Measurements from ENCODE around the gene NUTM1. TPM values are rescaled to one million over a fixed set of nuclear protein-coding genes. Genes with fewer than 3 reads are reported as not detected.
A peak's percentile ranks its signal among the peaks of the same experiment; 100 is the strongest.

Gene NUTM1
- total RNA-seq, 4 donors from 2014 or later: not detected

- H3K36me3 ChIP-seq: peaks cover 13 to 66% (median 54%) of the 10 kb centered on the region in 4 donors
- WGBS: 77% methylated on average over 10 of the region's 10 CpGs
- H3K27ac ChIP-seq (replicated peaks in 1 of 4): no peak overlapping the region
- intact Hi-C loops (cut with DNase I): no loop called here
- no peak overlapping the region for H3K4me3 ChIP-seq
- no peak for TF ChIP-seq EP300 (IDR thresholded peaks at IDR 0.05)
- TF ChIP-seq POLR2AphosphoS5 (IDR thresholded peaks at IDR 0.05): no peak
- TF ChIP-seq, protein P1, sequence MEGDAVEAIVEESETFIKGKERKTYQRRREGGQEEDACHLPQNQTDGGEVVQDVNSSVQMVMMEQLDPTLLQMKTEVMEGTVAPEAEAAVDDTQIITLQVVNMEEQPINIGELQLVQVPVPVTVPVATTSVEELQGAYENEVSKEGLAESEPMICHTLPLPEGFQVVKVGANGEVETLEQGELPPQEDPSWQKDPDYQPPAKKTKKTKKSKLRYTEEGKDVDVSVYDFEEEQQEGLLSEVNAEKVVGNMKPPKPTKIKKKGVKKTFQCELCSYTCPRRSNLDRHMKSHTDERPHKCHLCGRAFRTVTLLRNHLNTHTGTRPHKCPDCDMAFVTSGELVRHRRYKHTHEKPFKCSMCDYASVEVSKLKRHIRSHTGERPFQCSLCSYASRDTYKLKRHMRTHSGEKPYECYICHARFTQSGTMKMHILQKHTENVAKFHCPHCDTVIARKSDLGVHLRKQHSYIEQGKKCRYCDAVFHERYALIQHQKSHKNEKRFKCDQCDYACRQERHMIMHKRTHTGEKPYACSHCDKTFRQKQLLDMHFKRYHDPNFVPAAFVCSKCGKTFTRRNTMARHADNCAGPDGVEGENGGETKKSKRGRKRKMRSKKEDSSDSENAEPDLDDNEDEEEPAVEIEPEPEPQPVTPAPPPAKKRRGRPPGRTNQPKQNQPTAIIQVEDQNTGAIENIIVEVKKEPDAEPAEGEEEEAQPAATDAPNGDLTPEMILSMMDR (IDR thresholded peaks at IDR 0.05): no peak
- no peak for TF ChIP-seq POLR2A (IDR thresholded peaks at IDR 0.05; ENCODE audit: low read depth)
- H3K4me1 ChIP-seq: peaks cover 10 to 20% (median 14%) of the 10 kb centered on the region in 4 donors
- H3K27me3 ChIP-seq: no peaks in the 10 kb centered on the region
- no peak for DNase-seq (ENCODE audit: extremely low spot score)
- H3K9me3 ChIP-seq: no peaks in the 10 kb centered on the region
Observed at GRCh38 chr15:34362047-34362773, 19.1 kb downstream of the NUTM1 start.

DNA sequence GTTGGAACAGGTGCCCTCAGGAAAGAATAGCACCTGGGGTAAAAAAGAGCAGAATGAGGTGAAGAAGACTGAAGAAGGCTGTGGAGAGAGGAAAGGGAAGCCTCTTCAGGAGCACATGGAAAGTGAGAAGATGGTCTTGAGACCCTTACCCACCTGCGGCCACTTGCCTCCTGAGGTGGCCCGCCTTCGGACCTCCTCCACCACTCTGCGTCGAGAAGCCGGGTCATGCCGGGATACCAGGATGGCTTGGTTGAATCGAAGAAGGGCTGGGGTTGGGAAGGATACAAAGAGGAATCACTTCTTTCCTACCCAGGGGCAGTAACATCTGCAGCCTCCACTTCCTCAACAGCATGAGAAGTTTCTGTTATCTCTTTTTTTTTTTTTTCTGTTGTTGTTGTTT, 20.9 kb downstream of the NUTM1 start:
- TF ChIP-seq EP300 (IDR thresholded peaks at IDR 0.05): no peak
- TF ChIP-seq, protein P1 (IDR thresholded peaks at IDR 0.05): no peak
- TF ChIP-seq POLR2AphosphoS5 (IDR thresholded peaks at IDR 0.05): no peak
- TF ChIP-seq POLR2A (IDR thresholded peaks at IDR 0.05; ENCODE audit: low read depth): no peak
- DNase-seq (ENCODE audit: extremely low spot score): no peak
- intact Hi-C loops (cut with DNase I): no loop called here
- no peaks in the 10 kb centered on the region for H3K9me3 ChIP-seq
- peaks cover 16 to 31% (median 26%) of the 10 kb centered on the region in 4 donors for H3K4me1 ChIP-seq
- H3K36me3 ChIP-seq: peaks cover 4 to 48% (median 37%) of the 10 kb centered on the region in 4 donors
- H3K27me3 ChIP-seq: no peaks in the 10 kb centered on the region
- 95% methylated on average over 8 of the region's 8 CpGs for WGBS
- no peak overlapping the region for H3K27ac ChIP-seq (replicated peaks in 1 of 4)
- no peak overlapping the region for H3K4me3 ChIP-seq

DNA sequence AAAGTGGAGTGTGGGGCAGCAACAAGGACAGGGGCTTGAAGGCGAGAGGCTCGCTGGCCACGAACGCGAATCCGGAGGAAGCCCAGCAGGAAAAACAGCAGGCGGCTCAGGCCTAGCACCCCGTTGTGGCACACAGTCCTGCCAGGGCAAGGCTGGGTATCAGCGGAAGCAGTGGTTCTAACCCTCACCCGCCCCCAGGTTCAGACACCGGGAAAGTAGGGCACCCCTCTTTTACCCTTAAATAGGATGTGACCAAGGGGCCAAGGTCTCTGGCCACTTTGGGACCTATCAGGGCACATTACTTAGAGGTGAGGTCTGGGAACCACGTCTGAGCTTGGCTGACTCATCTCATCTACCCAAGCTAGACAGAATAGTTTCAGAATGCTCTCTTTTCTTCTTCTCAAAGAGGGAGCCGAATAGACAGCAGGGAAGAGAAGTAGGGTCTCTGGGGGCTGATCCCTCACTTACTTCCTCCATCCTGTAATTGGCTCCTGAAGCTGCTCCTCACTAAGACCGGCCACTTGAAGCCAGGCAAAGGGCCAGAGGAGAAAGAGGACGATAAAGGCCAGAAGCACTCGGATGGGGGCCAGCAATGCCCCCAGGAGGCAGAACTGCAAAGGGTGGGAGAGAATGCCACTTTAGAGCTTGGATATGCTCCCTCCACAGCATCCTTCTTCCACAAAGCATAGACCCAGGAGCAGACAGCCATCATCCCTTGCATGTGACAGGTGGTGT, 22.1 kb downstream of the NUTM1 start:
- Histone ChIP-seq H3K27ac (replicated peaks in 1 of 4) (peak overlapping the region in 2 of 4 donors; percentile 96 to 98), H3K27me3 (no peaks in the 10 kb centered on the region), H3K4me3 (peak overlapping the region in 3 of 4 donors; percentile 89 to 98 (median 90)), H3K4me1 (peaks cover 16 to 31% (median 26%) of the 10 kb centered on the region in 4 donors), H3K36me3 (peaks cover 0 to 35% (median 25%) of the 10 kb centered on the region in 4 donors), H3K9me3 (no peaks in the 10 kb centered on the region)
- no peak for DNase-seq (ENCODE audit: extremely low spot score)
- intact Hi-C loops (cut with DNase I): loop anchor here (5.0 kb wide), 2 partner anchors 222 to 268 kb away; no protein-coding TSS in a partner anchor
- 75% methylated on average over 11 of the region's 16 CpGs for WGBS
- TF ChIP-seq POLR2A (IDR thresholded peaks at IDR 0.05; ENCODE audit: low read depth): no peak
- no peak for TF ChIP-seq EP300 (IDR thresholded peaks at IDR 0.05)
- TF ChIP-seq POLR2AphosphoS5 (IDR thresholded peaks at IDR 0.05): no peak
- TF ChIP-seq, protein P1 (IDR thresholded peaks at IDR 0.05): no peak

DNA sequence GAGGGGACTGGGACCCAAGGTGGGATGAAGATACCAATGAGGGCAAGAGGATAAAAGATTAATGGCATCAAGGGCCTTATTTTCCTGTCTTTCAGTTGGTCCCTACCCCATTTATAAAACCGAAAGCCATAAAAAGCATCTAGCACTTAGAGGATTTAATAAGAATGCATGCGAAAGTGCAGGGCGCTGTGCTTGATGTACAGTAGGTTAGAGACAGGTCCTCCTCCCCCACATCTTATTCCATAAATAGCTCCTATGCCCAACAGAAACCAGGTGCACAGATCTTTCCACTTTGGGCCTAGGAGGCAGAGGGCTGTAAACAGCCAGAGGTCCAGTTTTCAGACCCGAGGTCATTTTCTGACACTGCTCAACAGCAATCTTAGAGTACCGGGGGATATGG, 22.7 kb downstream of the NUTM1 start:
- H3K36me3 ChIP-seq: peaks cover 0 to 30% (median 20%) of the 10 kb centered on the region in 4 donors
- intact Hi-C loops (cut with DNase I): loop anchor here (5.0 kb wide), 2 partner anchors 221 to 269 kb away; no protein-coding TSS in a partner anchor

More for the DNA sequence above, 22.7 kb downstream of the NUTM1 start:
- WGBS: 35% methylated on average over 5 of the region's 5 CpGs
- H3K9me3 ChIP-seq: no peaks in the 10 kb centered on the region
- TF ChIP-seq, protein P1 (IDR thresholded peaks at IDR 0.05): no peak
- TF ChIP-seq POLR2AphosphoS5 (IDR thresholded peaks at IDR 0.05): no peak
- TF ChIP-seq EP300 (IDR thresholded peaks at IDR 0.05): no peak
- no peak for TF ChIP-seq POLR2A (IDR thresholded peaks at IDR 0.05; ENCODE audit: low read depth)
- DNase-seq (ENCODE audit: extremely low spot score): no peak
- H3K4me1 ChIP-seq: peaks cover 16 to 31% (median 26%) of the 10 kb centered on the region in 4 donors
- peak overlapping the region; percentile 96 to 98 (median 98) for H3K27ac ChIP-seq (replicated peaks in 1 of 4)
- H3K27me3 ChIP-seq: no peaks in the 10 kb centered on the region
- peak overlapping the region; percentile 89 to 98 (median 92) for H3K4me3 ChIP-seq

Measured in esophagus muscularis mucosa (tissue), 4 donors.